Astrocyte (in vitro differentiated cells and primary cell): ENCODE results near the gene DLGAP4.

ENCODE experiments used
- CTCF ChIP-seq: IDR thresholded peaks from 2 replicates; pipeline ENCODE4 v1.5.1; 2011; ENCODE audit warnings: low read depth, mild to moderate bottlenecking, inconsistent platforms, low read length, moderate library complexity; ENCODE audit not compliant: insufficient read depth
- EZH2 ChIP-seq: IDR thresholded peaks from 2 replicates; pipeline ENCODE4 v1.6.1; 2012; ENCODE audit warnings: mild to moderate bottlenecking, low read length, inconsistent platforms; ENCODE audit not compliant: insufficient read depth

GRCh38 chr20:36454698-36455427, 148.7 kb downstream of the DLGAP4 start:
- TF ChIP-seq EZH2 (no peak), CTCF (no peak)
